Measurements from ENCODE around the gene RHOBTB1. TPM values are rescaled to one million over a fixed set of nuclear protein-coding genes. Genes with fewer than 3 reads are reported as not detected.

Gene RHOBTB1
- total RNA-seq, 1 experiment from 2014 or later: 2.5 TPM

- Histone ChIP-seq H2BK15ac (ENCODE audit: low read depth, low read length) (no peak overlapping the region), H2BK20ac (ENCODE audit: low read depth, low read length, poor library complexity, severe bottlenecking) (no peak overlapping the region), H3K4me1 (ENCODE audit: insufficient read depth, low read length) (no peaks in the 10 kb centered on the region; the same call in 1 of the 2 replicates), H2AFZ (ENCODE audit: low read length) (no peak overlapping the region), H4K5ac (ENCODE audit: insufficient read length, low read depth, low read length) (no peak overlapping the region), H2BK12ac (ENCODE audit: insufficient read length, low read depth, low read length) (no peak overlapping the region), H3K27me3 (ENCODE audit: insufficient read depth, low read length) (no peaks in the 10 kb centered on the region), H3K14ac (ENCODE audit: insufficient read depth, low read length) (no peak overlapping the region), H2BK120ac (ENCODE audit: low read depth, low read length, poor library complexity, severe bottlenecking) (no peak overlapping the region), H3K9ac (ENCODE audit: extremely low read depth, insufficient read length, low read length) (no peak overlapping the region), H3K56ac (ENCODE audit: insufficient read length, low read depth, low read length) (no peak overlapping the region), H3K79me1 (ENCODE audit: insufficient read depth, low read depth, low read length, poor library complexity, severe bottlenecking) (no peaks in the 10 kb centered on the region), H4K8ac (replicated peaks; ENCODE audit: insufficient read length, low read depth, low read length) (no peak overlapping the region), H4K91ac (ENCODE audit: insufficient read length, low read depth, low read length) (no peak overlapping the region), H3K4ac (ENCODE audit: low read depth, low read length) (no peak overlapping the region), H3K23ac (ENCODE audit: insufficient read length, low read depth, low read length) (no peak overlapping the region), H4K20me1 (ENCODE audit: control insufficient read depth, insufficient read depth, insufficient read length) (no peaks in the 10 kb centered on the region), H3K23me2 (ENCODE audit: insufficient read length, low read depth, low read length, poor library complexity, severe bottlenecking) (no peaks in the 10 kb centered on the region), H3K4me2 (ENCODE audit: insufficient read depth, insufficient read length, low read length) (no peak overlapping the region), H3K27ac (ENCODE audit: insufficient read length, low read depth, low read length) (no peak overlapping the region), H3K9me3 (ENCODE audit: control insufficient read depth, low read depth, low read length) (no peaks in the 10 kb centered on the region), H2BK5ac (ENCODE audit: insufficient read length, low read length) (no peak overlapping the region), H3K79me2 (ENCODE audit: insufficient read depth, low read length) (no peaks in the 10 kb centered on the region), H2AK5ac (ENCODE audit: insufficient read length, low read length) (no peak overlapping the region), H3K18ac (ENCODE audit: insufficient read length, low read depth, low read length) (no peak overlapping the region), H3T11ph (ENCODE audit: low read length) (no peak overlapping the region)
- H3K36me3 Mint-ChIP-seq (ENCODE audit: insufficient read depth in 1 of 3, low read depth in 3 of 3): no peaks in the 10 kb centered on the region; a peak in 1 of 7 replicates
- H3K4me1 Mint-ChIP-seq: no peaks in the 10 kb centered on the region; a peak in 1 of 4 replicates
- no CpG with 5 or more reads among the region's 1 CpG for WGBS (ENCODE audit: extremely low coverage, insufficient read length, low lambda C conversion rate)
- no peaks in the 10 kb centered on the region for H3K27me3 Mint-ChIP-seq (ENCODE audit: low read depth)
- H3K4me3 Mint-ChIP-seq: no peak overlapping the region
- no peak for TF ChIP-seq CTCF (conservative IDR thresholded peaks at IDR 0.05)
- no peak for DNase-seq
- H3K27ac Mint-ChIP-seq: no peak overlapping the region
- H3K9me3 Mint-ChIP-seq: no peaks in the 10 kb centered on the region
Measured at GRCh38 chr10:60985951-60986350, 42.0 kb upstream of the RHOBTB1 start.

Measured in H9 (cell line).